Motor neuron (in vitro differentiated cells): ENCODE results near the gene FAM117A. TPM values are rescaled to one million over a fixed set of nuclear protein-coding genes. Genes with fewer than 3 reads are reported as not detected.
A peak's percentile ranks its signal among the peaks of the same experiment; 100 is the strongest.

ENCODE experiments used
- ATAC-seq, 8 experiments: fragments of 200-7000 bp; cut with Tn5 transposase; replicated peaks in 6 of 8; 2 replicates each; pipeline ENCODE4 v1.8.0; 2021; ENCODE audit warnings: mild to moderate bottlenecking in 8 of 8, moderate library complexity in 8 of 8
- H3K27ac ChIP-seq, 2 donors: fragments of 250-450 bp; sonication (Bioruptor Pico); 2 replicates each; pipeline ENCODE4 v1.9.0; 2021; ENCODE audit warnings: antibody characterized with exemption in 2 of 2, mild to moderate bottlenecking in 2 of 2, moderate library complexity in 1 of 2
- H3K4me1 ChIP-seq, 2 donors: fragments of 250-450 bp; sonication (Bioruptor Pico); replicated peaks in 1 of 2; 2 replicates each; pipeline ENCODE4 v1.6.1; 2021; ENCODE audit warnings: antibody characterized with exemption in 2 of 2, mild to moderate bottlenecking in 2 of 2, moderate library complexity in 1 of 2
- H3K4me3 ChIP-seq, 5 donors: fragments of 250-450 bp; sonication (Bioruptor Pico); 2 replicates each; pipeline ENCODE4 v1.9.0; 2021; ENCODE audit warnings: antibody characterized with exemption in 5 of 5, mild to moderate bottlenecking in 5 of 5, moderate library complexity in 4 of 5
- WGBS, 10 experiments: fragments of 450-650 bp; shearing (Covaris generic); methylation state at CpG; one replicate each; pipeline ENCODE4 v1.0.0; 2022; 5-methylcytosine and 5-hydroxymethylcytosine counted together
- in situ Hi-C, 9 experiments: fragments of 400-800 bp; cut with MboI; loops; one replicate each; pipeline ENCODE4 v1.15.0; 2021; ENCODE audit warnings: low sequenced_read_pairs in 9 of 9, low pct_unique_long_range_greater_than_20kb in 2 of 9; ENCODE audit not compliant: unreplicated experiment in 9 of 9
- total RNA-seq, 8 experiments: library from RNA; unstranded; fragments of 300-600 nt; gene quantifications; 2 replicates each; pipeline versions ENCODE4 v1.2.3 to v1.2.4, GENCODE V29; 2022

Gene FAM117A
- 10 to 100 TPM in 4 of 8 experiments, 1 to 10 TPM in 4; 2.2 to 17.2 (median 9.9) TPM for total RNA-seq

GRCh38 chr17:49763735-49764558 lies at the start of gene FAM117A:
Gene FAM117A, minus strand, starts transcription at chr17:49764131. Its CDS starts 44 bp downstream, at chr17:49764087.
- peak within 1 kb of the TSS in 1 of 2 donors; percentile 43 for H3K27ac ChIP-seq
- peak; percentile 94 to 97 (median 96) for ATAC-seq
- peaks cover 2 to 10% of the 10 kb centered on the region in 2 donors for H3K4me1 ChIP-seq
- 0 to 11% (median 0%) methylated on average over 1 to 11 of the region's 53 CpGs; no CpG with 5 or more reads in 2 of the 10 experiments for WGBS, 10 experiments
- in situ Hi-C loops: no loop called here
- peak within 1 kb of the TSS; percentile 55 to 65 (median 59) for H3K4me3 ChIP-seq

GRCh38 chr17:49809056-49809455 lies 45.1 kb upstream of the FAM117A start:
- H3K4me3 ChIP-seq: no peak overlapping the region
- in situ Hi-C loops: no loop called here
- WGBS, 10 experiments: 33 to 100% (median 87%) methylated on average over 1 to 4 of the region's 4 CpGs; no CpG with 5 or more reads in 1 of the 10 experiments

DNA sequence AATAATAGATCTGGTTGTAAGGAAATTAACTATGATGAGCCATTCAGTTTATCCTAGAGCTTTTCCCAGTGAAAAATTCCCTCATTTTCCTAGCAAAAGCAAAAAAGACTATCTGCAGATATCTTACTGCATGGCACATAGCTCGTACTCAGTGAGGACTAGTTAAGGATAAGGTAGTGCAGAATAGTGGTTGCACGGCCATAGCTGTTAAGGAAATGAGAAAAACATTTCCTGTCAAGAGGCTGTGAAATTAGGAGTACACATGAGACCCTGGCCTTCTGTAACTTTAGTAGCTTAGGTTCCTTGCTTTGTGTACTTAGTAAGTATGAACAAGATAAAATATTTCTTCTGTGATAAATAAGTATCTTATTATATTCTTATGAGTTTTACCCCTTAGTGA lies 34.8 kb upstream of the FAM117A start:
- no peak for ATAC-seq
- H3K4me3 ChIP-seq: no peak overlapping the region
- H3K4me1 ChIP-seq: no peaks in the 10 kb centered on the region
- 80 to 100% (median 100%) methylated on average over 1 to 2 of the region's 2 CpGs; no CpG with 5 or more reads in 2 of the 10 experiments for WGBS, 10 experiments
- H3K27ac ChIP-seq: no peak overlapping the region
- in situ Hi-C loops: no loop called here

More at GRCh38 chr17:49809056-49809455, 45.1 kb upstream of the FAM117A start:
- Histone ChIP-seq H3K27ac (no peak overlapping the region), H3K4me1 (peaks cover 0 to under 1% of the 10 kb centered on the region in 2 donors)
- ATAC-seq: no peak

- 73 to 100% (median 92%) methylated on average over 1 to 8 of the region's 8 CpGs; no CpG with 5 or more reads in 1 of the 10 experiments for WGBS, 10 experiments
- ATAC-seq: peak in 2 of 8 experiments; percentile 61 to 62
- H3K4me3 ChIP-seq: no peak overlapping the region
These were observed 34.3 kb upstream of the FAM117A start for GRCh38 chr17:49798182-49798581.

GRCh38 chr17:49795372-49795771 lies 31.4 kb upstream of the FAM117A start:
- ATAC-seq: no peak
- in situ Hi-C loops: no loop called here
- H3K27ac ChIP-seq: no peak overlapping the region
- no peak overlapping the region for H3K4me3 ChIP-seq
- H3K4me1 ChIP-seq: no peaks in the 10 kb centered on the region
- 40 to 100% (median 90%) methylated on average over 1 to 5 of the region's 5 CpGs; no CpG with 5 or more reads in 3 of the 10 experiments for WGBS, 10 experiments

More at GRCh38 chr17:49798182-49798581, 34.3 kb upstream of the FAM117A start:
- Histone ChIP-seq H3K4me1 (no peaks in the 10 kb centered on the region), H3K27ac (no peak overlapping the region)
- in situ Hi-C loops: no loop called here

DNA sequence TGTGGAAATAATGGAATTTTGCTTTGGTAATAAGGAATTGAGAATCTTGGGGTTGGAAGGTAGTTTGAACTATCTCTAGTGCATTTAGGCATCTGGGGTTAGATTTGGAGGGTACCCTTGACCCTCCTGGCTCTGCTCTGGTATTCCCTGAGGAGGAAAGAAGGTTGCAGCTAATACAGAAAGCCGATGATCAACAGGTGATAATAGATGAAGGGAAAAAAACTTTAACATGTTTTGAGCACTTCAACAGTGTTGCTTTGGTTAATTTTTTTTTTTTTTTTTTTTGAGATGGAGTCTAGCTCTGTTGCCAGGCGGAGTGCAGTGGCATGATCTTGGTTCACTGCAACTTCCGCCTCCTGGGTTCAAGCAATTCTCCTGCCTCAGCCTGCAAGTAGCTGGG lies 29.4 kb upstream of the FAM117A start:
- no peak overlapping the region for H3K4me3 ChIP-seq
- no peak overlapping the region for H3K27ac ChIP-seq
- H3K4me1 ChIP-seq: peaks cover 6% of the 10 kb centered on the region in 2 donors
- in situ Hi-C loops: no loop called here
- WGBS, 10 experiments: 85 to 100% (median 100%) methylated on average over 1 to 3 of the region's 3 CpGs; no CpG with 5 or more reads in 5 of the 10 experiments
- no peak for ATAC-seq

- ATAC-seq: no peak
- H3K27ac ChIP-seq: no peak overlapping the region
- peaks cover 12 to 14% of the 10 kb centered on the region in 2 donors for H3K4me1 ChIP-seq
- peak overlapping the region; percentile 20 to 98 (median 86) for H3K4me3 ChIP-seq
- 0 to 50% (median 9%) methylated on average over 2 to 14 of the region's 17 CpGs; no CpG with 5 or more reads in 5 of the 10 experiments for WGBS, 10 experiments
- in situ Hi-C loops: no loop called here
These were observed 25.3 kb upstream of the FAM117A start for GRCh38 chr17:49789243-49789578.

GRCh38 chr17:49788478-49789242 lies 24.7 kb upstream of the FAM117A start, which contains the start of gene KAT7:
Gene KAT7, plus strand, starts transcription at chr17:49788681. Its CDS starts 154 bp downstream, at chr17:49788835.
- Histone ChIP-seq H3K4me1 (peaks cover 12 to 14% of the 10 kb centered on the region in 2 donors), H3K27ac (peak within 1 kb of the TSS; percentile 94 to 95), H3K4me3 (peak within 1 kb of the TSS; percentile 86 to 98 (median 92))
- peak; percentile 87 to 95 (median 92) for ATAC-seq
- 0 to 8% (median 2%) methylated on average over 2 to 17 of the region's 59 CpGs; no CpG with 5 or more reads in 3 of the 10 experiments for WGBS, 10 experiments
- in situ Hi-C loops: no loop called here

DNA sequence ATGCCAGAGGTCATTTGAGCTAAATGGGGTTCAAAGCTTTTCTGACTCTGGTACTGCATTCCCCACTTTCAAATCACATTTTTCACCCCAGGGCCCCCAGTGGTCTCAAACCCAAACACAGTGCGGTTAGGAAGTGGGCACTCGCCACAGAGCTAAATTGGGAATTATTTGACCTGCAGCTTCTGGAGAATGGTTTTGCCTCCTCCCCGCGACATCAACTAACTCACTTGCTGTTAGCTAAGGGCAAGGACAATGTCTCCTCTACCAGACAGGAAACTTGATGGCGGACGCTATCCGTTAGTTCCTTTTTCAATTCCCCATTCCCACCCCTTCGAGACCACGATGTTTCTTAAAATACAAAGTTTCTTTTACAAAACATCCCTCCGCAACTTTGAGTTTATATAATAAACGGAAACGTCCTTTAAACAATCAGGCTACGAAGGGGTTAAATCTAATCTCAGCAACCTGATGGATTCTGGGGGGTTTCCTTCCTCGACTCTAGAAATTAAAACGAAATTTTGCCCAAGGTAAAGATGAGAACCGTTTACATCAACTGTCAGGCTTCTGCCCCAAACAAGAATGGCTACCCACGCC lies 24.1 kb upstream of the FAM117A start:
- in situ Hi-C loops: no loop called here
- no peak for ATAC-seq
- Histone ChIP-seq H3K4me1 (peaks cover 16 to 19% of the 10 kb centered on the region in 2 donors), H3K27ac (peak overlapping the region; percentile 74 to 82), H3K4me3 (peak overlapping the region; percentile 40 to 98 (median 92))
- 0 to 6% (median 3%) methylated on average over 1 to 17 of the region's 17 CpGs; no CpG with 5 or more reads in 1 of the 10 experiments for WGBS, 10 experiments

DNA sequence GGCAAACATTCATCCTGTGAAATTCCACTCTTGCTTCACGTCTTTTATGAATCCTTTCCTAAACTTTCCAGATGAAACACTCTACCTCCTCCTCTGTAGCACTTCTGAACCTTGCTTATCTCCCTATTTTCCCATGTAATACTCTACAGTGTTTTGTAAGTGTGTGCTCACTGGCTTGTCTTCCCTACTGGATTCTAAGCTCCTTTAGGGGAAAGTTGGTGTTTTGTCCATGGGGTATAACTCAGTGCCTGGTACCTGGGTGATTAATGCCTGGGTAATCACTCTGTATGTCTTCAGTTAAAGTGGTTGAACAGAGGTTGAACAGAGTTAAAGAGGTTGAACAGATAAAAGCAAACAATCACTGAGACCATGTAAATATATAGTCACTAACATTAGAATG lies 20.7 kb upstream of the FAM117A start:
- ATAC-seq: no peak
- in situ Hi-C loops: no loop called here
- Histone ChIP-seq H3K4me1 (peaks cover 14 to 20% of the 10 kb centered on the region in 2 donors), H3K27ac (no peak overlapping the region), H3K4me3 (no peak overlapping the region)
- whole genome bisulfite sequencing, 10 experiments: 38 to 75% (median 50%) methylated on average over 1 of the region's 1 CpG; no CpG with 5 or more reads in 5 of the 10 experiments

DNA sequence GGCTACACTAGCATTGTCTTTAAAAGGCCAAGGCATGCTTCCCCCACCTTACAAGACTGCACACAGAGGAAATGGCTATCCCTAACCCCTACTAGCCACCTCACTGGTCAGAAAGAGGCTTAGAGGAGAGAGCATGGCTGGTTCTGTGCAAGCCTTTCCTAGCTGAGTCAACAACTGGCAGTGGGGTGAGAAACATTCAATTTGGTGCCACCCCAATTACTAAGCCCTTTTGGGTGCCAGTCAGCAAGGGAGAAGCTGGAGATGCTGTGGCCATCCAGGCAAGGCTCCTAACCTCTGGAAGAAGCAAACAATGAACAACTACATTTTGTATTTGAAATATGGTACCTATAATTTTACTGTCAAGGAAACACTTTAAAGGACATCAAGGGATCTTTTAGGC lies 19.9 kb upstream of the FAM117A start:
- no peak overlapping the region for H3K4me3 ChIP-seq
- in situ Hi-C loops: no loop called here
- no peak overlapping the region for H3K27ac ChIP-seq
- no peak for ATAC-seq
- H3K4me1 ChIP-seq: peaks cover 12 to 18% of the 10 kb centered on the region in 2 donors

DNA sequence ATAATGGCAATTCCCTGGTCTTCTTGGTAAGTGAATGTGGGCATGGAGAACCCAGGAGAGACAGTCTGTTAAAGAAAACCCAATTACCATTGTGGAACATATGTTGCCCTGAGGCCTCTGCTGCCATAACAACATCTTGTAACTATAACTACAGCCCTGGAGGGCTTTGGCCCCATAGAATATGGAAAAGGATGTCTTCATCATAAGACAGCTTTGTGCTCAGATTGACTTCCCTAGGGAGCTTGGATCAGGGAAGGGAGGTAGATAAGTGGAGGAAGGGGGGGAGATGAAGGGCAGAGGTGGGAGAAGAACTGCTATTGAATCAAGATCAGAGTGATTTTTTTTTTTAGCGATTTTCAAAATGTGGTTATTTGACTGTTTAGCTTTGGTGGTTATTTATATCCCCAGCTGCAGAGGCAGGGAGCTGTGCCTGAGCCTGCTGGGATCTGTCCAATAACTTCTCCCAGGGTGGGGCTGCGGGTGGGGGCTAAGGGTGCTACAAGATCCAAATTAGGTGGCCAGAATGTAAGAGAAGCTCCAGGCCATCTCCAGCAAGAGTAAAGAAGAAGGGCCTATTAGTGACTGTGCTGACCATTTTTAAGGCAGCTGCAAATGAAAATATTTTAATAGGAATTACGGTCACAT lies 19.3 kb upstream of the FAM117A start:
- in situ Hi-C loops: no loop called here
- ATAC-seq: peak in 7 of 8 experiments; percentile 26 to 90 (median 59)
- H3K4me3 ChIP-seq: no peak overlapping the region
- 0 to 100% (median 80%) methylated on average over 1 to 3 of the region's 3 CpGs; no CpG with 5 or more reads in 3 of the 10 experiments for WGBS, 10 experiments
- H3K27ac ChIP-seq: peak overlapping the region in 1 of 2 donors; percentile 38
- H3K4me1 ChIP-seq: peaks cover 12 to 18% of the 10 kb centered on the region in 2 donors
